PFSK-1 (cell line): ENCODE results near the gene TMEM229B.

Experiments
- FOXP2 ChIP-seq: optimal IDR thresholded peaks from 2 replicates; pipeline ENCODE3; 2011; ENCODE audit warnings: borderline replicate concordance, control low read depth, inconsistent platforms; ENCODE audit not compliant: insufficient read depth; ENCODE audit errors: extremely low read length, extremely low read depth
- POLR2AphosphoS5 ChIP-seq: IDR thresholded peaks from 2 replicates; pipeline ENCODE4 v1.6.1; 2012; ENCODE audit warnings: low read depth, mild to moderate bottlenecking, control low read depth, low read length, moderate library complexity
- REST ChIP-seq, 2 experiments: IDR thresholded peaks; 2 replicates each; pipeline versions ENCODE4 v1.6.1 to v1.8.0; 2011 to 2012; ENCODE audit warnings: low read depth in 2 of 2, low read length in 2 of 2, control low read depth in 1 of 2, inconsistent platforms in 1 of 2, mild to moderate bottlenecking in 1 of 2, moderate library complexity in 1 of 2; ENCODE audit not compliant: insufficient read depth in 1 of 2
- TAF1 ChIP-seq: IDR thresholded peaks from 2 replicates; pipeline ENCODE4 v1.6.1; 2012; ENCODE audit warnings: low read length, control low read depth, borderline replicate concordance; ENCODE audit not compliant: insufficient read depth

- no peak for TF ChIP-seq POLR2AphosphoS5
- no peak for TF ChIP-seq REST (IDR thresholded peaks at IDR 0.05; ENCODE audit: insufficient read depth in 1 of 2, low read depth in 2 of 2, low read length in 2 of 2)
- no peak for TF ChIP-seq FOXP2
- TF ChIP-seq TAF1: no peak
These were observed 56.4 kb downstream of the TMEM229B start for GRCh38 chr14:67432050-67432564.
